GM23338 (cell line): ENCODE measurements around the gene APP. TPM values are rescaled to one million over a fixed set of nuclear protein-coding genes. Genes with fewer than 3 reads are reported as not detected.

Experiments used
- ATAC-seq: fragments of 200-7000 bp; cut with Tn5 transposase; 3 replicates; pipeline ENCODE4 v1.9.1; 2020
- DNase-seq: peaks from one replicate; pipeline ENCODE4 v3.0.0-alpha.2; 2015; ENCODE audit warnings: low spot score
- H2AFZ ChIP-seq: fragments of 200-600 bp; sonication (generic); 2 replicates; pipeline ENCODE4 v1.8.0; 2016; ENCODE audit warnings: antibody characterized with exemption, mild to moderate bottlenecking, moderate library complexity
- H3F3A ChIP-seq: fragments of 200-600 bp; sonication (generic); replicated peaks from 2 replicates; pipeline ENCODE4 v1.8.0; 2017; ENCODE audit warnings: antibody characterized with exemption, mixed run types, low read depth
- H3K27ac ChIP-seq: fragments of 200-600 bp; sonication (generic); 2 replicates; pipeline ENCODE4 v1.6.1; 2016; ENCODE audit warnings: low read depth
- H3K27me3 ChIP-seq: fragments of 200-600 bp; sonication (generic); 2 replicates; pipeline ENCODE4 v1.8.0; 2016; ENCODE audit warnings: mild to moderate bottlenecking, mixed run types, moderate library complexity; ENCODE audit not compliant: insufficient read depth
- H3K36me3 ChIP-seq: fragments of 200-600 bp; sonication (generic); 2 replicates; pipeline ENCODE4 v1.8.0; 2016; ENCODE audit warnings: mild to moderate bottlenecking; ENCODE audit not compliant: insufficient read depth
- H3K4me1 ChIP-seq: fragments of 200-600 bp; sonication (generic); 2 replicates; pipeline ENCODE4 v1.8.0; 2016; ENCODE audit warnings: mild to moderate bottlenecking, moderate library complexity; ENCODE audit not compliant: insufficient read depth
- H3K4me2 ChIP-seq: fragments of 200-600 bp; sonication (generic); 2 replicates; pipeline ENCODE4 v1.7.1; 2017; ENCODE audit warnings: mixed run types
- H3K4me3 ChIP-seq: fragments of 200-600 bp; sonication (generic); 2 replicates; pipeline ENCODE4 v1.6.1; 2016; ENCODE audit warnings: mixed run types
- H3K79me2 ChIP-seq: fragments of 200-600 bp; sonication (generic); replicated peaks from 2 replicates; pipeline ENCODE4 v1.8.0; 2017; ENCODE audit warnings: mild to moderate bottlenecking; ENCODE audit not compliant: insufficient read depth
- H3K9me2 ChIP-seq: fragments of 200-600 bp; sonication (generic); 2 replicates; pipeline ENCODE4 v1.8.0; 2017; ENCODE audit not compliant: insufficient read depth
- H4K20me1 ChIP-seq: fragments of 200-600 bp; sonication (generic); replicated peaks from 2 replicates; pipeline ENCODE4 v1.8.0; 2017; ENCODE audit warnings: mild to moderate bottlenecking; ENCODE audit not compliant: insufficient read depth
- H3K27ac Mint-ChIP-seq: 2 replicates; pipeline ENCODE4 v1.8.0; 2020; ENCODE audit warnings: inconsistent platforms, mild to moderate bottlenecking, moderate library complexity, mixed read lengths
- H3K27me3 Mint-ChIP-seq: 3 replicates; pipeline ENCODE4 v1.8.0; 2022; ENCODE audit warnings: low read depth, mild to moderate bottlenecking, moderate library complexity, mixed read lengths, inconsistent platforms; ENCODE audit not compliant: insufficient read depth, poor library complexity
- H3K36me3 Mint-ChIP-seq: 3 replicates; pipeline ENCODE4 v1.8.0; 2021; ENCODE audit warnings: low read depth, mild to moderate bottlenecking, inconsistent platforms, moderate library complexity, mixed read lengths
- H3K4me1 Mint-ChIP-seq: 3 replicates; pipeline ENCODE4 v1.8.0; 2020; ENCODE audit warnings: mild to moderate bottlenecking, inconsistent platforms, mixed read lengths
- H3K4me3 Mint-ChIP-seq: 3 replicates; pipeline ENCODE4 v1.8.0; 2021; ENCODE audit warnings: moderate library complexity, mild to moderate bottlenecking, inconsistent platforms, mixed read lengths
- H3K9me3 Mint-ChIP-seq: 3 replicates; pipeline ENCODE4 v1.8.0; 2020; ENCODE audit warnings: moderate library complexity, mild to moderate bottlenecking, inconsistent platforms, mixed read lengths
- EZH2phosphoT487 ChIP-seq: fragments of 200-600 bp; sonication (generic); IDR thresholded peaks from one replicate; pipeline ENCODE4 v1.8.1; 2018; ENCODE audit warnings: antibody characterized with exemption; ENCODE audit not compliant: unreplicated experiment
- NANOG ChIP-seq: IDR thresholded peaks from 2 replicates; pipeline ENCODE4 v1.6.1; 2016; ENCODE audit warnings: antibody characterized with exemption, borderline replicate concordance
- POLR2AphosphoS5 ChIP-seq: IDR thresholded peaks from 2 replicates; pipeline ENCODE4 v1.6.1; 2016; ENCODE audit warnings: antibody characterized with exemption, low read depth
- ZNF114 ChIP-seq: fragments of 250-450 bp; sonication (Bioruptor Pico); IDR thresholded peaks from 2 replicates; pipeline ENCODE4 v1.5.0; 2020; ENCODE audit warnings: mild to moderate bottlenecking, moderate library complexity
- ZNF331 ChIP-seq: fragments of 250-450 bp; sonication (Bioruptor Pico); IDR thresholded peaks from 2 replicates; pipeline ENCODE4 v1.5.0; 2020; ENCODE audit warnings: low read depth, mild to moderate bottlenecking, moderate library complexity
- polyA plus RNA-seq: library from polyadenylated mRNA; unstranded; fragments of >200 nt; fragmentation: Nextera tagmentation; extraction: Ambion mirVana; gene quantifications from 2 replicates; pipeline ENCODE4 v1.2.1, GENCODE V29; 2016
- total RNA-seq: library from RNA; depleted of rRNA; stranded (reverse); fragments of >200 nt; shearing (Covaris generic); gene quantifications from 2 replicates; pipeline ENCODE4 v1.2.3, GENCODE V29; 2014
- TF ChIP-seq, protein P1 (sequence below): IDR thresholded peaks from one replicate; pipeline ENCODE4 v1.6.1; 2018; ENCODE audit warnings: antibody characterized with exemption; ENCODE audit not compliant: unreplicated experiment
- TF ChIP-seq, protein P2 (sequence below): fragments of 250-450 bp; sonication (Bioruptor Pico); IDR thresholded peaks from 2 replicates; pipeline ENCODE4 v1.5.0; 2020; ENCODE audit warnings: mild to moderate bottlenecking, moderate library complexity

The APP gene
- total and polyA plus RNA-seq, 2 experiments from 2014 or later, result 69.4 to 444 TPM

DNA sequence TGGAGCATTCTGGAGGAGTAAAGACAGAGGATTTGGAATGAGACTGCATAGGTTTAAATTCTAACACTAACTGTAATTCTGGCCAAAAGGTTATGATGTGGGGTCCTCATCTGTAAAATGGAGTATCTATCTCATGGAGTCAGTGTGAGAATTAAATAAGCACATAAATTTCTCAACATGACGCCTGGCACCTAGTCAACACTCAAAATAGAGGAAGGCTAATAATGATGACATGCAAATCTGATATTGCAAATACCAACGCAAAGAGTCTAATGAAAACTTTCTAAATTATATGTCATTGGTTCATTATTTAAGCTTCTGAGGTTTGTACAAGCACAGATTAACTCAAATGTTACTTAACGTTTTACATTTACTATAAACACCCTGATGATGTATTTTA, 29.6 kb downstream of the APP start:
- Histone ChIP-seq H3K4me3 (no peak overlapping the region), H3K27me3 (no peaks in the 10 kb centered on the region), H3F3A (no peaks in the 10 kb centered on the region), H3K27ac (peak overlapping the region; percentile 2; the same call in 1 of the 2 replicates), H3K9me2 (no peaks in the 10 kb centered on the region), H3K79me2 (peaks cover 100% of the 10 kb centered on the region), H3K4me1 (peaks cover 41% of the 10 kb centered on the region), H3K36me3 (no peaks in the 10 kb centered on the region; the same call in 1 of the 2 replicates), H4K20me1 (peaks cover 43% of the 10 kb centered on the region), H3K4me2 (no peak overlapping the region), H2AFZ (no peak overlapping the region)
- peaks cover 59% of the 10 kb centered on the region for H3K4me1 Mint-ChIP-seq
- H3K9me3 Mint-ChIP-seq, result no peaks in the 10 kb centered on the region
- TF ChIP-seq ZNF331 (no peak), ZNF114 (CRISPR knock-in tag) (no peak), POLR2AphosphoS5 (no peak), EZH2phosphoT487 (no peak), NANOG (no peak)
- TF ChIP-seq, protein P1, sequence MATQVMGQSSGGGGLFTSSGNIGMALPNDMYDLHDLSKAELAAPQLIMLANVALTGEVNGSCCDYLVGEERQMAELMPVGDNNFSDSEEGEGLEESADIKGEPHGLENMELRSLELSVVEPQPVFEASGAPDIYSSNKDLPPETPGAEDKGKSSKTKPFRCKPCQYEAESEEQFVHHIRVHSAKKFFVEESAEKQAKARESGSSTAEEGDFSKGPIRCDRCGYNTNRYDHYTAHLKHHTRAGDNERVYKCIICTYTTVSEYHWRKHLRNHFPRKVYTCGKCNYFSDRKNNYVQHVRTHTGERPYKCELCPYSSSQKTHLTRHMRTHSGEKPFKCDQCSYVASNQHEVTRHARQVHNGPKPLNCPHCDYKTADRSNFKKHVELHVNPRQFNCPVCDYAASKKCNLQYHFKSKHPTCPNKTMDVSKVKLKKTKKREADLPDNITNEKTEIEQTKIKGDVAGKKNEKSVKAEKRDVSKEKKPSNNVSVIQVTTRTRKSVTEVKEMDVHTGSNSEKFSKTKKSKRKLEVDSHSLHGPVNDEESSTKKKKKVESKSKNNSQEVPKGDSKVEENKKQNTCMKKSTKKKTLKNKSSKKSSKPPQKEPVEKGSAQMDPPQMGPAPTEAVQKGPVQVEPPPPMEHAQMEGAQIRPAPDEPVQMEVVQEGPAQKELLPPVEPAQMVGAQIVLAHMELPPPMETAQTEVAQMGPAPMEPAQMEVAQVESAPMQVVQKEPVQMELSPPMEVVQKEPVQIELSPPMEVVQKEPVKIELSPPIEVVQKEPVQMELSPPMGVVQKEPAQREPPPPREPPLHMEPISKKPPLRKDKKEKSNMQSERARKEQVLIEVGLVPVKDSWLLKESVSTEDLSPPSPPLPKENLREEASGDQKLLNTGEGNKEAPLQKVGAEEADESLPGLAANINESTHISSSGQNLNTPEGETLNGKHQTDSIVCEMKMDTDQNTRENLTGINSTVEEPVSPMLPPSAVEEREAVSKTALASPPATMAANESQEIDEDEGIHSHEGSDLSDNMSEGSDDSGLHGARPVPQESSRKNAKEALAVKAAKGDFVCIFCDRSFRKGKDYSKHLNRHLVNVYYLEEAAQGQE, result no peak
- TF ChIP-seq, protein P2, sequence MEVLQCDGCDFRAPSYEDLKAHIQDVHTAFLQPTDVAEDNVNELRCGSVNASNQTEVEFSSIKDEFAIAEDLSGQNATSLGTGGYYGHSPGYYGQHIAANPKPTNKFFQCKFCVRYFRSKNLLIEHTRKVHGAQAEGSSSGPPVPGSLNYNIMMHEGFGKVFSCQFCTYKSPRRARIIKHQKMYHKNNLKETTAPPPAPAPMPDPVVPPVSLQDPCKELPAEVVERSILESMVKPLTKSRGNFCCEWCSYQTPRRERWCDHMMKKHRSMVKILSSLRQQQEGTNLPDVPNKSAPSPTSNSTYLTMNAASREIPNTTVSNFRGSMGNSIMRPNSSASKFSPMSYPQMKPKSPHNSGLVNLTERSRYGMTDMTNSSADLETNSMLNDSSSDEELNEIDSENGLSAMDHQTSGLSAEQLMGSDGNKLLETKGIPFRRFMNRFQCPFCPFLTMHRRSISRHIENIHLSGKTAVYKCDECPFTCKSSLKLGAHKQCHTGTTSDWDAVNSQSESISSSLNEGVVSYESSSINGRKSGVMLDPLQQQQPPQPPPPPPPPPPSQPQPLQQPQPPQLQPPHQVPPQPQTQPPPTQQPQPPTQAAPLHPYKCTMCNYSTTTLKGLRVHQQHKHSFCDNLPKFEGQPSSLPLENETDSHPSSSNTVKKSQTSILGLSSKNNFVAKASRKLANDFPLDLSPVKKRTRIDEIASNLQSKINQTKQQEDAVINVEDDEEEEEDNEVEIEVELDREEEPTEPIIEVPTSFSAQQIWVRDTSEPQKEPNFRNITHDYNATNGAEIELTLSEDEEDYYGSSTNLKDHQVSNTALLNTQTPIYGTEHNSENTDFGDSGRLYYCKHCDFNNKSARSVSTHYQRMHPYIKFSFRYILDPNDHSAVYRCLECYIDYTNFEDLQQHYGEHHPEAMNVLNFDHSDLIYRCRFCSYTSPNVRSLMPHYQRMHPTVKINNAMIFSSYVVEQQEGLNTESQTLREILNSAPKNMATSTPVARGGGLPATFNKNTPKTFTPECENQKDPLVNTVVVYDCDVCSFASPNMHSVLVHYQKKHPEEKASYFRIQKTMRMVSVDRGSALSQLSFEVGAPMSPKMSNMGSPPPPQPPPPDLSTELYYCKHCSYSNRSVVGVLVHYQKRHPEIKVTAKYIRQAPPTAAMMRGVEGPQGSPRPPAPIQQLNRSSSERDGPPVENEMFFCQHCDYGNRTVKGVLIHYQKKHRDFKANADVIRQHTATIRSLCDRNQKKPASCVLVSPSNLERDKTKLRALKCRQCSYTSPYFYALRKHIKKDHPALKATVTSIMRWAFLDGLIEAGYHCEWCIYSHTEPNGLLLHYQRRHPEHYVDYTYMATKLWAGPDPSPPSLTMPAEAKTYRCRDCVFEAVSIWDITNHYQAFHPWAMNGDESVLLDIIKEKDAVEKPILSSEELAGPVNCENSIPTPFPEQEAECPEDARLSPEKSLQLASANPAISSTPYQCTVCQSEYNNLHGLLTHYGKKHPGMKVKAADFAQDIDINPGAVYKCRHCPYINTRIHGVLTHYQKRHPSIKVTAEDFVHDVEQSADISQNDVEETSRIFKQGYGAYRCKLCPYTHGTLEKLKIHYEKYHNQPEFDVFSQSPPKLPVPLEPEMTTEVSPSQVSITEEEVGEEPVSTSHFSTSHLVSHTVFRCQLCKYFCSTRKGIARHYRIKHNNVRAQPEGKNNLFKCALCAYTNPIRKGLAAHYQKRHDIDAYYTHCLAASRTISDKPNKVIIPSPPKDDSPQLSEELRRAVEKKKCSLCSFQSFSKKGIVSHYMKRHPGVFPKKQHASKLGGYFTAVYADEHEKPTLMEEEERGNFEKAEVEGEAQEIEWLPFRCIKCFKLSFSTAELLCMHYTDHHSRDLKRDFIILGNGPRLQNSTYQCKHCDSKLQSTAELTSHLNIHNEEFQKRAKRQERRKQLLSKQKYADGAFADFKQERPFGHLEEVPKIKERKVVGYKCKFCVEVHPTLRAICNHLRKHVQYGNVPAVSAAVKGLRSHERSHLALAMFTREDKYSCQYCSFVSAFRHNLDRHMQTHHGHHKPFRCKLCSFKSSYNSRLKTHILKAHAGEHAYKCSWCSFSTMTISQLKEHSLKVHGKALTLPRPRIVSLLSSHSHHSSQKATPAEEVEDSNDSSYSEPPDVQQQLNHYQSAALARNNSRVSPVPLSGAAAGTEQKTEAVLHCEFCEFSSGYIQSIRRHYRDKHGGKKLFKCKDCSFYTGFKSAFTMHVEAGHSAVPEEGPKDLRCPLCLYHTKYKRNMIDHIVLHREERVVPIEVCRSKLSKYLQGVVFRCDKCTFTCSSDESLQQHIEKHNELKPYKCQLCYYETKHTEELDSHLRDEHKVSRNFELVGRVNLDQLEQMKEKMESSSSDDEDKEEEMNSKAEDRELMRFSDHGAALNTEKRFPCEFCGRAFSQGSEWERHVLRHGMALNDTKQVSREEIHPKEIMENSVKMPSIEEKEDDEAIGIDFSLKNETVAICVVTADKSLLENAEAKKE (CRISPR knock-in tag), result no peak
- H3K27ac Mint-ChIP-seq, result 0 out of 2 replicates have a peak overlapping the region, but pooled peaks have one; percentile 22
- peaks cover 39% of the 10 kb centered on the region; the same call in 2 of the 3 replicates for H3K36me3 Mint-ChIP-seq
- no peaks in the 10 kb centered on the region for H3K27me3 Mint-ChIP-seq
- ATAC-seq, result no peak
- no peak overlapping the region for H3K4me3 Mint-ChIP-seq
- DNase-seq, result no peak
